A673 (cell line): Measurements from ENCODE around the gene LRRC2. TPM values are rescaled to one million over a fixed set of nuclear protein-coding genes. Genes with fewer than 3 reads are reported as not detected.

Experiments used
- BruUV-seq: library from RNA; stranded (reverse); fragments of 400-500 nt; replicated peaks from 2 replicates; lab custom pipeline; 2021; lab: Mats Ljungman, UMichigan
- CTCF ChIA-PET: fragments of 300-600 bp; sonication (Branson Sonifier 250); formaldehyde crosslinking; loops from one replicate; lab custom pipeline; 2022; ENCODE audit warnings: antibody characterized with exemption; lab: Charles Lee
- POLR2A ChIA-PET: fragments of 300-600 bp; sonication (Branson Sonifier 250); formaldehyde crosslinking; loops from one replicate; lab custom pipeline; 2022; ENCODE audit warnings: antibody characterized with exemption; ENCODE audit not compliant: low non-redundant PET; lab: Charles Lee
- DNase-seq: peaks from one replicate; pipeline ENCODE4 v3.0.0-alpha.2; 2015; ENCODE audit warnings: low spot score
- H3K27ac ChIP-seq: fragments of 200-600 bp; sonication (generic); 2 replicates; pipeline ENCODE4 v1.5.1; 2016; ENCODE audit warnings: mixed run types, low read depth, mild to moderate bottlenecking, mixed read lengths, antibody characterized with exemption, low read length; ENCODE audit not compliant: poor library complexity, severe bottlenecking
- H3K27me3 ChIP-seq: fragments of 200-600 bp; sonication (generic); replicated peaks from 2 replicates; pipeline ENCODE4 v1.6.1; 2017; ENCODE audit warnings: mixed run types, low read depth, mild to moderate bottlenecking, mixed read lengths, antibody characterized with exemption, low read length; ENCODE audit not compliant: insufficient read depth, poor library complexity
- H3K36me3 ChIP-seq: fragments of 200-600 bp; sonication (generic); 2 replicates; pipeline ENCODE4 v1.6.1; 2016; ENCODE audit warnings: mixed run types, mild to moderate bottlenecking, mixed read lengths, antibody characterized with exemption, low read length; ENCODE audit not compliant: insufficient read depth, poor library complexity, severe bottlenecking
- H3K4me1 ChIP-seq: fragments of 200-600 bp; sonication (generic); 2 replicates; pipeline ENCODE4 v1.6.1; 2017; ENCODE audit warnings: mixed run types, mild to moderate bottlenecking, mixed read lengths, antibody characterized with exemption, low read length; ENCODE audit not compliant: insufficient read depth, poor library complexity, severe bottlenecking
- H3K4me3 ChIP-seq: fragments of 200-600 bp; sonication (generic); 2 replicates; pipeline ENCODE4 v1.5.1; 2016; ENCODE audit warnings: low read depth, mixed run types, mild to moderate bottlenecking, mixed read lengths, low read length; ENCODE audit not compliant: poor library complexity, severe bottlenecking
- H3K9me3 ChIP-seq: fragments of 200-600 bp; sonication (generic); 2 replicates; pipeline ENCODE4 v1.6.1; 2016; ENCODE audit warnings: mixed run types, low read depth, mild to moderate bottlenecking, mixed read lengths, antibody characterized with exemption, low read length; ENCODE audit not compliant: poor library complexity, severe bottlenecking
- EZH2 ChIP-seq: fragments of 200-600 bp; sonication (generic); IDR thresholded peaks from 2 replicates; pipeline ENCODE4 v1.6.1; 2017; ENCODE audit warnings: borderline replicate concordance, low read depth, mild to moderate bottlenecking, mixed read lengths, antibody characterized with exemption, low read length; ENCODE audit not compliant: poor library complexity, severe bottlenecking
- intact Hi-C: fragments of 100-400 bp; cut with micrococcal nuclease; formaldehyde crosslinking; loops from one replicate; pipeline ENCODE4 v1.10.0; 2022; ENCODE audit not compliant: unreplicated experiment
- total RNA-seq: library from RNA; stranded (reverse); gene quantifications from 2 replicates; pipeline ENCODE4 v1.2.3, GENCODE V29; 2021
- TF ChIP-seq, protein P1 (sequence below): fragments of 300-800, 200-600 bp; sonication (generic); conservative IDR thresholded peaks from 2 replicates; pipeline ENCODE4 v1.5.1; 2017; ENCODE audit warnings: low read depth, mild to moderate bottlenecking, antibody characterized with exemption, low read length, moderate library complexity, mixed read lengths

Gene LRRC2
- total RNA-seq, 1 experiment from 2014 or later = 0.28 TPM

DNA sequence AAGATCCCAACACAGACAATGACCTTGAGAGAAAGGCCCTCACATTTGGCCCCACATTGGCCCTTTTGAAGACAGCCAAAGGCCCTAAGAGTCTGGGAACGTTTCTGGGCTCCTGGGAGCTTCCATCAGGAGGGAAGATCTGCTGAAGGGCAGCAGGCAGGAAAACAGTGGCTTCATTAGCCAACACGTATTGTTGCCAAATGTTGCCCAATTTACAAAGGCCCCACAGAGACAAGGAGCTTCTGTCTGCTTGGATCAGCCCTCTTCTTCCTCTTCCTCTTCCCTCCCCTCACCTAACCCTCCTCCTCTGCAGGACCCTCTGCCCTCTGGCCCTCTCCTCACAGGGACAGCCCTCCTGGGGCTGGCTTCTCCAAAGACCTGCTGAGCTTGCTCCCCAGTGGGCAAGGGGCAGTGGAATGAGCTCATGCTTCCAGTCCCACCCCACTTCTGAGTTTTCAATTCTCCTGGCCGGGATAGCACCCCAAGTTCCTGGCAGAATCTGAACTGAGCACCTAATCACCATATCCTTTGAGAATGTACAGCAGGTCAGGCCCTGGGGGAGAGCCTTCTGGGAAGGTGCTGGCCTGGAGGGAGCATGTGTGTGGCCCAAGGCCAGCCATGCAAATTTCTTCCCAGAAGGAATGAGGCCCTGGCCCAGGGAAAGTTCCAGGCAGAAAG lies 96.3 kb downstream of the LRRC2 start:
- Histone ChIP-seq H3K36me3 (no peaks in the 10 kb centered on the region), H3K4me3 (no peak overlapping the region), H3K9me3 (no peaks in the 10 kb centered on the region), H3K27ac (no peak overlapping the region), H3K27me3 (peaks cover 2% of the 10 kb centered on the region), H3K4me1 (no peaks in the 10 kb centered on the region)
- ChIA-PET CTCF (no interaction called here), POLR2A (no interaction called here)
- DNase-seq = no peak
- intact Hi-C loops = no loop called here
- no peak for TF ChIP-seq EZH2
- TF ChIP-seq, protein P1, sequence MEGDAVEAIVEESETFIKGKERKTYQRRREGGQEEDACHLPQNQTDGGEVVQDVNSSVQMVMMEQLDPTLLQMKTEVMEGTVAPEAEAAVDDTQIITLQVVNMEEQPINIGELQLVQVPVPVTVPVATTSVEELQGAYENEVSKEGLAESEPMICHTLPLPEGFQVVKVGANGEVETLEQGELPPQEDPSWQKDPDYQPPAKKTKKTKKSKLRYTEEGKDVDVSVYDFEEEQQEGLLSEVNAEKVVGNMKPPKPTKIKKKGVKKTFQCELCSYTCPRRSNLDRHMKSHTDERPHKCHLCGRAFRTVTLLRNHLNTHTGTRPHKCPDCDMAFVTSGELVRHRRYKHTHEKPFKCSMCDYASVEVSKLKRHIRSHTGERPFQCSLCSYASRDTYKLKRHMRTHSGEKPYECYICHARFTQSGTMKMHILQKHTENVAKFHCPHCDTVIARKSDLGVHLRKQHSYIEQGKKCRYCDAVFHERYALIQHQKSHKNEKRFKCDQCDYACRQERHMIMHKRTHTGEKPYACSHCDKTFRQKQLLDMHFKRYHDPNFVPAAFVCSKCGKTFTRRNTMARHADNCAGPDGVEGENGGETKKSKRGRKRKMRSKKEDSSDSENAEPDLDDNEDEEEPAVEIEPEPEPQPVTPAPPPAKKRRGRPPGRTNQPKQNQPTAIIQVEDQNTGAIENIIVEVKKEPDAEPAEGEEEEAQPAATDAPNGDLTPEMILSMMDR = no peak
- no TSS peak for BruUV-seq

DNA sequence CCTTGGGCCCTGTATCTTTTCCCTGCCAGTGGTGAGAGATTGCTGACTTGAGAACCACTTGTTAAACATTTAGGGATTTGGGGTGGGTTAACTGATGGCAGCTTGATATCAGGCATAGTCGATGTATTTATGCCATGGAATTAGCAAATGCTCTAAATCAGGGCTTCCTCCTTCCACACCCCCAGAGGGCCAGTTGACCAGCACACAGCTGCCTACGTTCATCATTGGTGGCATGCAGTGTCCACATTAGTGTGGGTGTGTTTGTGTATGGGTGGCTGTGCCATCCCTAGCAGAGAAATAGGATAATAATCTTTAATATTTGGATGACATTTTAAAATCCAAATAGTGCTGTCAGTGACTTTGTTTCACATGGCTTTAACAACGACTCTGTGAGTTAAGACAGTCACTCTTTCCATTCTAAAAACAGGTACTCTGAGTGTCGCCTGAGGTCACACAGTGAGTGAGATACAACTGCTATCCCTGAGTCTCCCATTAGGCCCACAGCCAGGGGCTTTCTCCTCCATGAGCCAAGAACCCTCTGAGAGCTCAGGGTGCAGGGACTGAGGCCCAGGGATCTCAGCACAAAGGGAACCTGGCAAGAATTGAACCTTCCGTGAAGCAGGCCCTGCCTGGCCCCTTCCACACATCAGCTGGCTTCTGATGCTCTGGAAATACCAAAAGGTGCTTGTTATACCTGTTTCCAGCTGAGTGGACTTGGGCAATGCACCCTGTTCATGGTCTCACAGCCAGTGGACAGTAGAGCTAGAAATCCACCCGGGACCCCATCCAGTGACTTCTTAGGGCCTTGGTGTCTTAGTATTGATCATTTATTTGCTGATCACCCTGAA lies 97.1 kb downstream of the LRRC2 start:
- no peaks in the 10 kb centered on the region for H3K36me3 ChIP-seq
- intact Hi-C loops = no loop called here
- no peaks in the 10 kb centered on the region for H3K27me3 ChIP-seq
- no peak for DNase-seq
- TF ChIP-seq, protein P1 = no peak
- no peak for TF ChIP-seq EZH2
- no peaks in the 10 kb centered on the region for H3K4me1 ChIP-seq
- no peak overlapping the region for H3K4me3 ChIP-seq
- BruUV-seq = no TSS peak
- H3K27ac ChIP-seq = no peak overlapping the region
- H3K9me3 ChIP-seq = no peaks in the 10 kb centered on the region
- ChIA-PET POLR2A (no interaction called here), CTCF (no interaction called here)

DNA sequence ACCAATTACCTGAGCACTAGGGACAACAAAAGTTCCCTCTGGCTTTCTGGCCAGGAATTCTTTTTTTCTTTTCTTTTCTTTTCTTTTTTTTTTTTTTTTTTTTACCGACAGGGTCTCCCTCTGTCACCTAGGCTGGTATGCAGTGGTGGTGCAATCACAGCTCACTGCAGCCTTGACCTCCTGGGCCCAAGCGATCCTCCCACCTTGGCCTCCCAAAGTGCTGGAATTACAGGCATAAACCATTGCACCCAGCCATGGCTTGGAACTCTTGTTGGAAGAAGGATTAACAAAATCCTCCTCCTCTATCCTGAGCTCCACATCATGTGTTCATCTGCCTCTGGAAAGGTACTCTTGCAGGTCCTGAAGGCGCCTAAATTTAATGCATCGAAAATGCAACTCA lies 98.5 kb downstream of the LRRC2 start:
- H3K4me1 ChIP-seq = no peaks in the 10 kb centered on the region
- no peaks in the 10 kb centered on the region for H3K36me3 ChIP-seq
- BruUV-seq = no TSS peak
- intact Hi-C loops = no loop called here
- no peaks in the 10 kb centered on the region for H3K27me3 ChIP-seq
- H3K9me3 ChIP-seq = no peaks in the 10 kb centered on the region
- ChIA-PET POLR2A (no interaction called here), CTCF (no interaction called here)
- no peak for DNase-seq
- H3K4me3 ChIP-seq = no peak overlapping the region
- H3K27ac ChIP-seq = no peak overlapping the region
- TF ChIP-seq, protein P1 = no peak
- TF ChIP-seq EZH2 = no peak
